ENCODE results near the gene SLC9A5.

Gene SLC9A5

DNA sequence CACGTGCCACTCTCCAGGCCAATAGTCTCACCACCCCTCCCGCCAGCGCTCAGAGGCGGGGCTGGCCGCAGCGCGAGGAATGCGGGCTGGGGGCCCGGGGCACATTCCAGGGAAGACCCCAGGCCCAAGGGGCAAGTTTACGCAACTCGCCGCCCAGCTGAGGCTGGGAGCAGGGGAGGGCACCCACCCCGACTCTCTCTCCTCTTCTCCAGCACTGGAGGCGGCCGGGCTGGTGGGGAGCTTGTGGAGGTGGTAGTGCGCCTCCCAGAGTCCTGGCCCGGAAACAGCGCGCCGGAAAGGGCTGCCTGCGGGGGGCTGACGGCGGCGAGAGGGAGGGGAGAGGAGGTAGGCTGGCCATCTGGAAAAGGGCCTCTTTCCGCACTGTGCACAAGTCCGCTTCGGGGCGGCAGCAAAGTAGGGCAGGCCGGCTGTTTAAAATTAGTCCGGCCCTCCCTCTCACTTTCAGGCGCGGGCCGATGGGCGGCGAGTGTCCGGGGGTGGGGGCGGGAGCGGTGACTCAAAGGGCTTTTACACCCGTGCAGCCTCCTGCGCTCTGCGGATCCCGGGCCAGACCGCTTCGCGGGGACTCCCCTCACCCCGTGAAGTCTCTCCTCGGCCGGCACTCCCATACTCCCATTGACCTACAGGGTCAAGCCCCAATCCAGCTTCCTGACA, 2.6 kb upstream of the SLC9A5 start:
- peak; percentile 97 for DNase-seq (ENCODE audit: low read depth)
- TF ChIP-seq POLR2A (IDR thresholded peaks at IDR 0.05; ENCODE audit: extremely low read depth, insufficient read length) (no peak), MYC (IDR thresholded peaks at IDR 0.05; ENCODE audit: low read depth, low read length) (peak; percentile 43)
- TF ChIP-seq, protein P1, sequence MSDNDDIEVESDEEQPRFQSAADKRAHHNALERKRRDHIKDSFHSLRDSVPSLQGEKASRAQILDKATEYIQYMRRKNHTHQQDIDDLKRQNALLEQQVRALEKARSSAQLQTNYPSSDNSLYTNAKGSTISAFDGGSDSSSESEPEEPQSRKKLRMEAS (IDR thresholded peaks at IDR 0.05; ENCODE audit: low read depth, low read length) = peak; percentile 86
- TF ChIP-seq, protein P2, sequence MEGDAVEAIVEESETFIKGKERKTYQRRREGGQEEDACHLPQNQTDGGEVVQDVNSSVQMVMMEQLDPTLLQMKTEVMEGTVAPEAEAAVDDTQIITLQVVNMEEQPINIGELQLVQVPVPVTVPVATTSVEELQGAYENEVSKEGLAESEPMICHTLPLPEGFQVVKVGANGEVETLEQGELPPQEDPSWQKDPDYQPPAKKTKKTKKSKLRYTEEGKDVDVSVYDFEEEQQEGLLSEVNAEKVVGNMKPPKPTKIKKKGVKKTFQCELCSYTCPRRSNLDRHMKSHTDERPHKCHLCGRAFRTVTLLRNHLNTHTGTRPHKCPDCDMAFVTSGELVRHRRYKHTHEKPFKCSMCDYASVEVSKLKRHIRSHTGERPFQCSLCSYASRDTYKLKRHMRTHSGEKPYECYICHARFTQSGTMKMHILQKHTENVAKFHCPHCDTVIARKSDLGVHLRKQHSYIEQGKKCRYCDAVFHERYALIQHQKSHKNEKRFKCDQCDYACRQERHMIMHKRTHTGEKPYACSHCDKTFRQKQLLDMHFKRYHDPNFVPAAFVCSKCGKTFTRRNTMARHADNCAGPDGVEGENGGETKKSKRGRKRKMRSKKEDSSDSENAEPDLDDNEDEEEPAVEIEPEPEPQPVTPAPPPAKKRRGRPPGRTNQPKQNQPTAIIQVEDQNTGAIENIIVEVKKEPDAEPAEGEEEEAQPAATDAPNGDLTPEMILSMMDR (IDR thresholded peaks at IDR 0.05; ENCODE audit: low read depth, low read length) = peak; percentile 55
- H3K4me3 ChIP-seq (ENCODE audit: low read depth, low read length) = peak overlapping the region; percentile 86

DNA sequence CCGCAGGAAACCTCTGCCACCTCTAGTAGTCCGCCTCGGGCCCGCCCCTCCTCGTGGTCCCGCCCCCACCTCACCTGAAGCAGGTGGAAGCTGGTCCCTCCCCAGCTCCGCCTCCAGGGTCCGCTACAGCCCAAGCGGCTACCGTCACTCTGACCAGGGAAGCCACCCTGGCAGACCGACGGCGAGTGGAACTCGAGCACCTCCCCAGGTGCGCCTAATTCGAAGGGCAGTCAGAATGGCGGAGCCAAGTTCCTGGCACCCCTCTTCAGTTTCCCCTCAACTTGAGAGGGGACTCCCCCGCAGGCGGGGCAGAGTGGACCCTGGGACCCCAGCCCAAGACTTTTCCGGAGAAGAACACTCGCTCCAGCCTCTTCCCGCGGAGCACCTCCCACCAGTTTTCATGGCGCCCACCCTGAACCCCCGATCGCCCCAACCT, 2.0 kb upstream of the SLC9A5 start:
- H3K4me3 ChIP-seq (ENCODE audit: low read depth, low read length) = peak overlapping the region; percentile 86
- TF ChIP-seq, protein P1 (IDR thresholded peaks at IDR 0.05; ENCODE audit: low read depth, low read length) = peak; percentile 53
- TF ChIP-seq, protein P2 (IDR thresholded peaks at IDR 0.05; ENCODE audit: low read depth, low read length) = no peak
- DNase-seq (ENCODE audit: low read depth) = no peak

DNA sequence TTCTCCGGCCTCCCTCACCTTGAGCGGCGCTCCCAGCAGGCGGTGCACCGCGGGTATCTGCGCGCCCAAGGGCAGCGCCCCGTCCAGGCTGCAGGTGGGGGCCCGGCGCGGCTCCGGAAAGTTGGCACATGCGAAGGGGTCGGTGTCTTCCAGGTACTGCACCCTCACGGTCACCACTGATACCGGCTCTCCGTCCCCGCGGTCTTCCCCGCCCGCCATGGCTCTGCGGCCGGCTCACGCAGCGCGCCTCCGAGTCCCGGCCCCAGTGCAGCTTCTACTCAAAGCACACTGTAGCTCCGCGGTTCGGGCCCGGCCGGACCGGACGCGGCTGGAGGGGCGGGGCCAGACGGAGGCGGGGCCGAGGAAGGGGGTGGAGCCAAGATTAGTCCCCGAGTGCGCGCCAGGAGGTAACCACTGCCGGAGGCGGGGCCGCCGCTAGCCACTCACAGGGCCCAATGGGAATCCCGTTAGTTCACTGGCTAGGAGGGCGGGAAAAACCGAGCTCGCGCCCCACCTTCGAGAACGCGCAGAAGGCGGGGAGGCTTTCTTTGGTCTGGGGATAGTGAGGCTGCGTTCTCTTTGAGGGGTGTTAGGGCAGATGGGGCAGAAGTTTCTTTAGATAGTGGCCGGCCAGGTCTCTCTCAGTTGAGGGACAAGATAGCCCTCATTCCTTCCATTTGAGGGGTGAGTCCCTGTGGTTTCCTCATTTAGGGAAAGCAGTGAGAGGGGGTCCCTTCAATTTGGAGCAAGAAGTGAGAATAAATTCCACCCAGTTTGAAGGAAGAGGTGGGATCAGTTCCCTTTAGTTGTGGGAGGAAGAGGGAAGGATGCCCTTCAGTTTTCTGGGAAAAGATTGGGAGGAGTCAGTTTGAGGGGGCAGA, 1.3 kb upstream of the SLC9A5 start, which contains the start of gene FHOD1:
Gene FHOD1, minus strand, starts transcription at position 290 of the 881 bp plus-strand sequence. Its CDS starts 71 bp downstream, at position 219.
- peak within 1 kb of the TSS; percentile 86 for H3K4me3 ChIP-seq (ENCODE audit: low read depth, low read length)
- DNase-seq (ENCODE audit: low read depth) = peak; percentile 98
- peak; percentile 85 for TF ChIP-seq POLR2A (IDR thresholded peaks at IDR 0.05; ENCODE audit: extremely low read depth, insufficient read length)
- TF ChIP-seq, protein P2 (IDR thresholded peaks at IDR 0.05; ENCODE audit: low read depth, low read length) = no peak
- peak; percentile 8; the same call in 1 of the 2 replicates for TF ChIP-seq MYC (IDR thresholded peaks at IDR 0.05; ENCODE audit: low read depth, low read length)
- TF ChIP-seq, protein P1 (IDR thresholded peaks at IDR 0.05; ENCODE audit: low read depth, low read length) = peak; percentile 29; the same call in 1 of the 2 replicates

DNA sequence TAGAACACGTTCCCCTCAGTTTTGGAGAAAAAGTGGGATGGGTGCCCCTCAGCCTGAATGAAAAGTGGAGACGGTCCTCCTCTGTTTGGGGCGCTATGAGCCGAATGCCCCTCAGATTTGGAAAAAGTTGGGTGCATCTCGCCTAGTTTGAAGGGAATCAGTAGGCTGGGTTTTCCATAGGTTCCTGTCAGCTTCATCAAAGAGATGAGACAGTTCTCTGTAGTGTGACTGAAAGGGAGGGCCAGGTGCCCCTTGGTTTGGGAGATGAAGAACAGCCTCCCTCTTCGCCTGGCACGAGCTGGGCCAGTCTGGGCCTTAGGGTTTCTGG, 742 bp upstream of the SLC9A5 start:
- TF ChIP-seq POLR2A (IDR thresholded peaks at IDR 0.05; ENCODE audit: extremely low read depth, insufficient read length) (no peak), MYC (IDR thresholded peaks at IDR 0.05; ENCODE audit: low read depth, low read length) (no peak)
- TF ChIP-seq, protein P1 (IDR thresholded peaks at IDR 0.05; ENCODE audit: low read depth, low read length) = no peak
- TF ChIP-seq, protein P2 (IDR thresholded peaks at IDR 0.05; ENCODE audit: low read depth, low read length) = no peak
- no peak for DNase-seq (ENCODE audit: low read depth)
- peak overlapping the region; percentile 14 for H3K4me3 ChIP-seq (ENCODE audit: low read depth, low read length)

DNA sequence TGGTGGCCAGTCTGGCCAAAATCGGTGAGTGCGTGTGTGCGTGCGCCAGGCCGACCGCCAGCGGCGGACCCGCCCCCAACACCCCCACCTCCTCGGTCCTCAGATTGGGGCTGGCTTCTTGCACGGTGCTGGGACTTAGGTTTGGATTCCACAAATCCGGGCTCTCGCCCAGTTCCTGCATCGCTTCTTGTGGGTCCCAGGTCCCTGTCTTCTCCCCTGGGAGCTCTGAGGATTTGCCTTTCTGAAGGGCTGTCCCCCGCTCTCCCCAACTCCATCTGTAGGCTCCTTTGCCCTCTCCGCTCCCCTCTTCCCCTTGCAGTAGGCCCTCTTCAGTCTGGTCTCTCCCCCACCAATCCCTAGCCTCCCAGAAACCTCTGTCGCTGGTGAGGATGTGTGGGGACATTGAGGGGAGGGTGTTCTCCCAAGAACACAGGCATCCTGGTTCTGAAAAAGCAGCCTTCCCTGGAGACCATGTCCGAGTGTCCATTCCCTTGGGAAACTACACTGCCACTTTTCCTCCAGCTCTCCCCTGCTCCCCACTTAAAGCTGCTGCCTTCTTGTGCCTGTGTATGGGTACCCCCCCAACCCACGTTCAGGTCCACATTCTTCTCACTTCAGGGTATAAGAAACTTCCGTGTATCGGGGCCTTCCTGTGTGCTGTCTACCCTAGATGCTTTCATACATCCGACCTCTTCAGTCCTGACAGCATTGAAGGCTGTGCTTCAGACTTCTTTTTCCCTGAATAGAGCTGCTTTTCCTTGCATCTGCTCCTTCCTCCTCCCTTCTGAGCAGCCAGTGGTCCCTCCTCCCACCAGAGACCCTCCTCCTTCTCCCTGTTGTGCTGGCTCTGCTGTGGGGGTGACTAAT, 632 bp downstream of the SLC9A5 start:
- no peak for DNase-seq (ENCODE audit: low read depth)
- no peak overlapping the region for H3K4me3 ChIP-seq (ENCODE audit: low read depth, low read length)
- no peak for TF ChIP-seq MYC (IDR thresholded peaks at IDR 0.05; ENCODE audit: low read depth, low read length)
- TF ChIP-seq, protein P1 (IDR thresholded peaks at IDR 0.05; ENCODE audit: low read depth, low read length) = no peak
- TF ChIP-seq, protein P2 (IDR thresholded peaks at IDR 0.05; ENCODE audit: low read depth, low read length) = no peak
- no peak for TF ChIP-seq POLR2A (IDR thresholded peaks at IDR 0.05; ENCODE audit: extremely low read depth, insufficient read length)

All from NB4 (cell line).